CD4-positive, alpha-beta T cell treated with Interleukin-15 for 4 hours (primary cell): Measurements from ENCODE around the gene ANKMY1.

ENCODE experiments used
- DNase-seq: peaks from one replicate; pipeline ENCODE4 v3.0.0-alpha.2; 2020; ENCODE audit warnings: low spot score

Gene ANKMY1

DNA sequence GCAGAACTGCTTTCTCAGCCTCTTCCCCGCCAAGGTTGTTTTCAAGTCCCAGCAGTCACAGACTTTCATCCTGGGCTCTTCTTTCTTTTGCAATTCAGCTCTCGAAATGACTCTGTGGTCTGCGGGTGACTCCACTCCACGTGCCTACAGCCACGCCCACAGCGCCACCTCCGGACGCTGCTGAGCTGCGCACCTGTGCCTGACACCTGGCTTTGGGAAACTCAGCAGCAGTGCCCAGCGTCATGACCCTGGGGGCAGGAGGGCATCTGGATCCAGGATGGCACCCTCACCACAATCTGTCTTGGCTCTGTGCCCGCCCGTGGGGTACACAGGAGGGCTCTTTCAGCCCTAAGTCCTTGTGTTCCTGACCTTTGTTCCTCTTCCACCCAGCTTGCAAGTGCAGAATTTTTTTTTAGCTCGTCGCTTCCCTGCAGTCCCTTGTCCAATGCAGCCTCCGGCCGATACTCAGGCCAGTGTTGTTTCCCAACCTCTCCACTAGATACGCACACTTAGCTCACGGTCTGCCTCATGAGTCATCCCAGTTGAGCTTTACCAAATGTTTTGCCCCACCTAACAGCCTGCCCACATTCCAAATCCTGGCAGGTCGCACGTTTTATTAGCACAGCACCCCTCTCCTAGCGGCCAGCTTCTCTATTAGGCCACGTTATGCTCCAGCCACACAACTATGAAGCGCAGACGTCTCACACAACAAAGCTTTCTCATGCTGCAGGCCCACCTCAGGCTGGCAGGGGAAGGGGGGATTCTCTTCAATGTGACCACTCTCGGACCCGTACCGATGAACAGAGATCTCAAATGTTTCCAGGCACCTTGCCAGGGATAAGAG lies 22.2 kb upstream of the ANKMY1 start:
- peak; percentile 83 for DNase-seq

DNA sequence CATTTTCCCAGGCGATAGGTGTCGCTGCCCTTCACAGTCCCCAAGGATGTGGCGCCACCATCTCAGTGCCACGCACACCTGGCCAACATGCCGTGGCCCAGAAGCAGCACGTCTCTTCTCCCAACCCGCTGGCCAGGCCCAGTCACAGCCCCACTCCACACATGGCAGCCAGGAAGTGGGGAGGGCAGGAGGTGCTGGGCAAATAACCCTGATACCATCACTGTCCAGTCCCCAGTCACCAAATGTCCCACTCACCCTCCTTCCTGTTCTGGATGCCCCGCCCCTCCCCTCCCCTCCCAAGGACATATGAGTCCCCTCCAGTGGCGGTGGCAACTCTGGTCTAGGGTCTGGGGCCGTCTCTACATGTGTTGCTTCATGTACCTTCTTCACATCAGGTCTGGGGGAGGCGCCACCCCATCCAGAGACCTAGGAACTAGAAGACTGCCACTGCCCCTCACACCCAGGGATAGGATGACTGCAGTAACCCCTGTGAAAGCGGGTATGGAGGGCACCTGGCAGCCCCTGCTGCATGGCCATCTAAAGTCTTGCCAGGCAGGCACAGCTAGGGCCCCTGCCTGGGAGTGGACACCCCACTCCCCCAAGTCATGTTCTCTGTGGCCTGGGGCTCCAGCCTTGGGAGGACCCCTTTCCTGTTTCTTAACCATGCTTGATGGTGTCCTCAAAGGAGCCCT lies 21.4 kb upstream of the ANKMY1 start:
- no peak for DNase-seq

DNA sequence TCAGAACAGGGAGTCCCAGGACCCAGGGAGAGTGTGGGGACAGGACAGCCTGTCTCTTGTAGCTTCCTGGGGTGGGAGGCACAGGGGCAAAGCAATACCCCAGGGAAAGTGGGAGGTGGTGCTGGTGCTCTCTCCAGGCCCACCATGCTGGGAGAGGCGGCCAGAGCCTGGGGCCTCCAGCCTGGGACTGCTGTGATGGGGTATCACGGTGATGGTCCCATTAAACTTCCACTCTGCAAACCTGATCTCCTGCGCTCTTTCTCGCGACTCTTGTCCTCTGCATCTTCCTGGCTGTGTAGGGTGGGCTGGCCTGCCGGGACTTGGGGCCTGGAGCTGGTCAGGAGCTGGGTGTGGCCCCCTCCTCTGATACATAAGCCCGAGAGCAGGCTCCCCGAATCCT lies 20.7 kb upstream of the ANKMY1 start:
- no peak for DNase-seq

- no peak for DNase-seq
Measured at GRCh38 chr2:240578110-240578450, 20.3 kb upstream of the ANKMY1 start.

DNA sequence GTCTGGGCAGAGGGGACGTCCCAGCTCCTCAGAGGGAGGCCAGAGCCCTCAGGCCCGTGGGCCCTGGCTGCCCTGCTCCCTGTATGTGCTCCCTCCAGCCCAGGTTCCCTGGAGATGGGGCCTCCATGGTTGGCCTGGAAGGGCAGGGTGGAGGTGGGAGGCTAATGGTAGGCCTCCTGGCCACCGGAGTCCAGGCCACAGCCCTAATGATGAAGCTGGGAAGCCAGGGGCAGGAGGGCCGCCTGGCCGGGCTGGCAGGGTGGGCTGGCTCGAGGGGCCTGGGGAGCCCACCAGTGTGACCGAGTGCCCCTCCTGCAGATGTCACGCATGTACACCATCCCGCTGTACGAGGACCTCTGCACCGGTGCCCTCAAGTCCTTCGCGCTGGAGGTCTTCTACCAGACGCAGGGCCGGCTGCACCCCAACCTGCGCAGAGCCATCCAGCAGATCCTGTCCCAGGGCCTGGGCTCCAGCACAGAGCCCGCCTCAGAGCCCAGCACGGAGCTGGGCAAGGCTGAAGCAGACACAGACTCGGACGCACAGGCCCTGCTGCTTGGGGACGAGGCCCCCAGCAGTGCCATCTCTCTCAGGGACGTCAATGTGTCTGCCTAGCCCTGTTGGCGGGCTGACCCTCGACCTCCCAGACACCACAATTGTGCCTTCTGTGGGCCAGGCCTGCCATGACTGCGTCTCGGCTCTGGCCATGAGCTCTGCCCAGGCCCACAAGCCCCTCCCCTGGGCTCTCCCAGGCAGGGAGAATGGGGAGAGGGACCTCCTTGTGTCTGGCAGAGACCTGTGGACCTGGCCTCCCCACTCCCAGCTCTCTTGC lies 19.7 kb upstream of the ANKMY1 start:
- DNase-seq = no peak

- no peak for DNase-seq
Measured at GRCh38 chr2:240576436-240577205, 18.8 kb upstream of the ANKMY1 start.

GRCh38 chr2:240576036-240576435 lies 18.2 kb upstream of the ANKMY1 start:
- no peak for DNase-seq

DNA sequence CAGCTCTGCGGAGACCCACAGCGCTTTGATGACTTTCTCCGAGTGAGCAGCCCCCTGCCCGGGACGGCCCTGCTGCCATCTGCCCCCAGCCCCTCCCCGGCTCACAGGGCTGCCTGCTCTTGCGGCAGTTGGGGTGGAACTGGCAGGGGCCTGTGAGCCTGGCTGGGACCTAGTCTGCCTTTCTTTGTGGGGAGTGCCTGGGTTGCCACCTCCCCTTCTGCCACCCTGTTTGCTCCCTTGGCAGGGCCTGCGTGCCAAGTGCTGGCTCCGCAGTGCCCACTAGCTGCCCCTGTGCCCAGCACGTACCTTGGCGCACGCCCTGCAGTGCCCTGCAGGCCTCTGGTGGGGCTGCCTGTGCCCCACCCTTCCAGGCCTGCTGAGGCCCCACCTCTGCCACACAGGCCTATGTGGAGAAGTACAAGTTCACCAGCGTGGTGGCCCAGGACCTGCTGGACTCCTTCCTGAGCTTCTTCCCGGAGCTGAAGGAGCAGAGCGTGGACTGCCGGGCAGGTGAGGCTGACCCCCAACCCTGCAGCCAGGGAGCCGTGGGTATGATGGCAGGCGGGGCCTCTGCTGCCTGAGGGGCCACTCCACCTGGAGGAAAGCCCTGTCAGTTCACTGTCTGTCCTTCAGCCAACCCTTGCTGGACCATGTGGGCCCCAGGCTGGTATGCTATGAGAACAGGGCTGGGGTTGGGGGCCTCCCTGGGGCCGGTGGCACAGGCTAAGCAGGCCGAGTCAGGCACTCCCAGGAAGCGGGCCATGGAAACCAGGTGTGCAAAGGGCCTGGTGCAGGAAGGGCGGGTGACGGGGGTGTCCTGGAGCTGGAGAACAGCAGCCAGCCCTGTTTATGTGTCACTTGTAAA lies 17.5 kb upstream of the ANKMY1 start:
- no peak for DNase-seq

DNA sequence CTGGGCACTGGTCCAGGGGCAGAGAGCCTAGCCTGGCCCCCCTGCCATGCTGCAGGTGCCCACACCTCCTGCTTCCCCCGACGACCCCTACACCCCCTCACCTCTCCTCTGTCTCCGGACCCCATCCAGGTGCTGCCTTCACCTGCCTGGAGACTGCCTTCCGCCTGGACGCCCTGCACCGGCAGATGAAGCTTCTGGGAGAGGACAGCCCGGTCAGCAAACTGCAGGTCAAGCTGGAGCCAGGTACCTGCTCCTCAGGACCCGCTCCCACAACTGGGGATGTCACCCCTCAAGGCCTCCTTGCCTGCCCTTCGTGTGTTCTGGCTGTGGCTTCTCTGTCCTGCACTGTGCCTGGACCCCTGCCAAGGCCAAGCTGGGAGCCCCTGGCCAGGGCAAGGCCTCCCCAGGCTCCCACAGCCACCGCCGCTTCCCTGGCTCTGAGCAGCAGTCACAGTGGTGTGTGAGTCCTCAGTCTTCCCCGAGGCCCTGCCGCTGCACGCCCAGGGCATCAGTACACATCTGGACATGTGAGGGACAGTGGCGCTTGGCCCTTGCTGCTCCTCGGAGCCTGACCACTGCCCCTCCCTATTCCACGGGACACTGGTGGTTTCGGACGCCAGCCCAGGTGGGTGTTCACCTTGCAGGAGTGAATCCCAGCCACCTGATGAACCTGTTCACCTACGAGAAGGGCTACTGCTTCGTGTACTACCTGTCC lies 16.8 kb upstream of the ANKMY1 start:
- DNase-seq = no peak

DNA sequence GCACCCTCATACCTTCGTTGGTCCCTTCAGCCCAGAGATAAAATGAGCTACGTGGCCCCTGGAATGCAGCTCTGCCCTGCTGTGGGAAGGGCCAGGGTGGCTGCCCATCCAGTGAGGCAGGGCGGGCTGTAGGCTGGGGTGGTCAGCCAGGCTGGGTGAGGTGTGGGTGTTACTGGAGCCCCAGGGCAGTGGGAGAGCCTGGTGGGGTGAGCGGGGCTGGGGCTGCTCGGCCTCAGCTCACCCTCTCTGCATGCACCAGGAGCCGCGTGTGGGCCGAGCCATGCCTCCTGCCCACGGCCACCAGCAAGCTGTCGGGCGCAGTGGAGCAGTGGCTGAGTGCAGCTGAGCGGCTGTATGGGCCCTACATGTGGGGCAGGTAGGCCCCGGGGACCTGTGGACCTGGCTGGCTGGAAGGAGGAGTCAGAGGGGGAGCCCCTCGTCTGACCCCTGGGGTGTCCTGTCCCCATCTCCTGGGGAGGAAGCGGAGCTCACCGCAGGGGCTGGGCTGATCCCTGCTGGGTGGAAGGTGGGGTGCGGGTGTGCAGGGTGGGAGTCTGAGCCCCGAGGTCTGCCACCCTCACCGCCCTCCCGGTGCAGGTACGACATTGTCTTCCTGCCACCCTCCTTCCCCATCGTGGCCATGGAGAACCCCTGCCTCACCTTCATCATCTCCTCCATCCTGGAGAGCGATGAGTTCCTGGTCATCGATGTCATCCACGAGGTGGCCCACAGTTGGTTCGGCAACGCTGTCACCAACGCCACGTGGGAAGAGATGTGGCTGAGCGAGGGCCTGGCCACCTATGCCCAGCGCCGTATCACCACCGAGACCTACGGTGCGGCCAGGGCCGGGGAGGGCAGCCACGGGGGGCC lies 16.0 kb upstream of the ANKMY1 start:
- DNase-seq = no peak

DNA sequence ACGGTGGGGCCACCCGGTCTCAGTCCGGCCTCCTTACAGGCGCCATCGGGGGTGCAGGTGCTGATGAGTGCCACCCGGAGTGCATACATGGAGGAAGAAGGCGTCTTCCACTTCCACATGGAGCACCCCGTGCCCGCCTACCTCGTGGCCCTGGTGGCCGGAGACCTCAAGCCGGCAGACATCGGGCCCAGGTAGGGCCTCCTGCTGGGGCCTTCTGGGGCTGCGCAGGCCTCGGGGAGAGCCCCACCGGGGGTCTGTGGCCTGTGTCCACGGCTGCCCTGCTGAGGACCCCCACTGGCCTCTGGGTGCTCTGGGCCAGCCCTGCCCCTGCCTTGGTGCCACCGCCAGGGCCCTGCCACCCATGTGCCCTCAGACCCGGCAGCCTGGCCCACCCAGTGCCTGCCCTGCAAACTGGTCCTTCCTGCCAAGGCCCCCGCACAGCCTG lies 15.3 kb upstream of the ANKMY1 start:
- no peak for DNase-seq

DNA sequence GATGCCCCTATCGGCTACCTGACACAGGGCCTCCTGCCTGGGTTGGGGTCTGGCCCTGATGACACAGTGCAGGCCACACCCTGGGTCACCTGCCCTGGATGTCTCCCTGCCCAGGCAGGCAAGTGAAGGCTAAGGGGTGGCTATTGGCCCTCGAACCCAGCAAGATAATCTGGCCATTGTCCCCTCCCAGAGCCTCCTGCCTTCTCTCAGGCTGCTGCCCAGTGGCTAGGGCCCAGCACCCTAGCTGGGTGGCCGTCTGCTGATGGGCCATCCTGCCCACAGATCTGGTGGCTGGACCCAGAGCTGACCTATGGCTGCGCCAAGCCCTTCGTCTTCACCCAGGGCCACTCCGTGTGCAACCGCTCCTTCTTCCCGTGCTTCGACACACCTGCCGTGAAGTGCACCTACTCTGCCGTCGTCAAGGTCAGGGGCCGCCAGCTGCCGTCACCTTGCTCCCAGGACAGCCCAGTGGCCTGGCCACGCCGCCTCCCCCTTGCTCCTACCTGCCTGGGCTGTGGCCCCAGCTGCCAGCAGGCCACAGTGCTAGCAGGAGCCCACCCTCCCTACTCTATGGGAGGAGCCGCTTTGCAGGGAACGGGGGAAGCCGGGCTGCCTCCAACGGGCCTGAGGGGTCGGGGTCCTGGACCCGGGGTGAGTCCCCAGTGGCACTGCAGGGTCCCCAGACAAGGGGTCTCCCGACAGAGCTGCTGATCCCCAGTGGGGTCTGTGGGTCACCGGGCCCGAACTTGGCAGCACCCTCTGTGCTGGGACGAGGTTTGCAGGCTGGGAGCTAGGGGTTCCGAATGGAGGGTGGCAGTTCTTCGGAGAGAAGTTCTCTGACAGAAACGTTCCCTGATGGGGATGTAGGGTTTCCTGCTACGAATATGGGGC lies 14.6 kb upstream of the ANKMY1 start:
- DNase-seq = no peak

GRCh38 chr2:240571314-240571973 lies 13.7 kb upstream of the ANKMY1 start:
- DNase-seq = no peak

- DNase-seq = no peak
Measured at GRCh38 chr2:240570531-240571313, 12.9 kb upstream of the ANKMY1 start.

DNA sequence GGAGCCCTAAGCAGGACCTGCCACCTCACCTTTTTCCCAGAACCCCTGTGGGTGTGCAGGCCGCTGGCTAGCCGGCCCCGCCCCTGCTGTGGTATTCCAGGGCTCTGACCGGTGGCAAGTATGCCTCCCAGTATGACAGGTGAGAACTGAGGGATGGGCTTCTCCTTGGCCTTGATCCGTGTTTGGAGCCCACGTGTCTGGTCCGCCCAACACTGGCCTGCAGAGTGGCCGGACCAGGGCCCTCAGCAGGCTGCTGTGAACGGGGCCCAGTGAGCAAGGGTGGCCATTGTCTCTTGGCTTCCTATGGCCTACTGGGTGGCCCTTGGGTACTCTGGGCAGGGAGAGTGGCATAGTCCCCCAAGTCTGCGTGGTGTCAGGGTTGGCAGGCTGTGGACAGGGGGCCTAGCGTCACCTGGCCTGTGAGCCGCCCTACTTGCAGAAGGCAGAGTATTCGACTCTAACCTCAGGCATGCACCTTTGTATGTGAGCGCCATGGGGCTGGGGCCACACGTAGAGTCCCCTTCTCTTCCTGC lies 12.3 kb upstream of the ANKMY1 start:
- DNase-seq = no peak

DNA sequence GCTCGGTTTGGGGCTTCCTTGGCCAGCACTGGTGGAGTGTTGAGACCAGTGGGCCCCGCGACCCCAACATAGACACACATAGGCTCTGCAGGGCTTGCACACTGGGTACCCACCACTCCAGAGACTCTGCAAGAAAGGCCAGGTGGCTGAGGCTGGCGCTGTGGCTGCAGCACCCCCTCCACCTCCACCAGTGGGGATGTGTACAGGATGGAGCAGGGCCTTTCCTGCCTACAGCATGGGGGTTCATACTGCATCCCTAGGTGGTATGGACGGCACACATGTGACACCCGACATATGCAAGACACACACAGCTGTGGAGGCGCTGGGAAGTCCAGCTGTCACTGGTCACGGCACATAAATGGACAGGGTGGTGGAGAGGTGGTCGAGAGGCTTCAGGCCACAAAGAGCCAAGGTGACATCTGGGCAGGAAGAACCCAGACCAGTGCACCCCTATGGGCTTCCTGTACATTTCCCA lies 11.8 kb upstream of the ANKMY1 start:
- DNase-seq = no peak
